BJ (cell line): Measurements from ENCODE around the gene RASSF8. TPM values are rescaled to one million over a fixed set of nuclear protein-coding genes. Genes with fewer than 3 reads are reported as not detected.

Source experiments
- CTCF ChIA-PET: fragments of 350-600 bp; formaldehyde crosslinking; extraction: SDS; loops from one replicate; lab custom pipeline; 2021; ENCODE audit warnings: antibody characterized with exemption, inconsistent platforms; lab: Yijun Ruan, JAX
- POLR2A ChIA-PET: fragments of 300-600 bp; sonication (Branson Sonifier 250); formaldehyde crosslinking; extraction: SDS; loops from one replicate; lab custom pipeline; 2021; ENCODE audit warnings: antibody characterized with exemption; lab: Charles Lee
- DNase-seq: peaks from one replicate; pipeline ENCODE4 v3.0.0-alpha.2; 2011; ENCODE audit warnings: low read depth
- H3K27me3 ChIP-seq: 2 replicates; pipeline ENCODE4 v1.6.0; 2011; ENCODE audit warnings: low read length; ENCODE audit not compliant: control insufficient read depth, insufficient read depth
- H3K36me3 ChIP-seq: 2 replicates; pipeline ENCODE4 v1.5.1; 2011; ENCODE audit warnings: low read length; ENCODE audit not compliant: control insufficient read depth, insufficient read depth
- H3K4me3 ChIP-seq: 2 replicates; pipeline ENCODE4 v1.5.1; 2011; ENCODE audit warnings: low read depth, mild to moderate bottlenecking, control low read depth, low read length
- CTCF ChIP-seq: IDR thresholded peaks from 2 replicates; pipeline ENCODE4 v1.5.1; 2011; ENCODE audit warnings: low read depth, mild to moderate bottlenecking, control low read depth, inconsistent platforms, low read length, moderate library complexity; ENCODE audit not compliant: insufficient read depth
- polyA plus RNA-seq: library from polyadenylated mRNA; depleted of rRNA; stranded (reverse); fragments of >200 nt; gene quantifications from 2 replicates; pipeline ENCODE4 v1.2.3, GENCODE V29; 2011

Gene RASSF8
- polyA plus RNA-seq, 1 experiment, result 35.8 TPM

GRCh38 chr12:25949343-25949742 lies 9.1 kb upstream of the RASSF8 start:
- Histone ChIP-seq H3K36me3 (no peaks in the 10 kb centered on the region), H3K27me3 (no peaks in the 10 kb centered on the region), H3K4me3 (no peak overlapping the region)
- no peak for TF ChIP-seq CTCF
- CTCF ChIA-PET, result no interaction called here
- POLR2A ChIA-PET, result no interaction called here
- no peak for DNase-seq

- no peak overlapping the region for H3K4me3 ChIP-seq
- DNase-seq, result no peak
- ChIA-PET POLR2A (no interaction called here), CTCF (no interaction called here)
- peaks cover 2% of the 10 kb centered on the region; the same call in 1 of the 2 replicates for H3K36me3 ChIP-seq
- no peaks in the 10 kb centered on the region for H3K27me3 ChIP-seq
- no peak for TF ChIP-seq CTCF
Observed at GRCh38 chr12:25950329-25951115, 8.0 kb upstream of the RASSF8 start.

GRCh38 chr12:25957793-25958427 lies 572 bp upstream of the RASSF8 start:
- no peak for TF ChIP-seq CTCF
- POLR2A ChIA-PET, result interaction anchor here (0.6 kb wide), 2 partner anchors 15 to 40 kb away, joined by 3 to 4 read pairs; no protein-coding TSS in a partner anchor
- H3K4me3 ChIP-seq, result peak overlapping the region; percentile 58
- peaks cover 2% of the 10 kb centered on the region; the same call in 1 of the 2 replicates for H3K36me3 ChIP-seq
- CTCF ChIA-PET, result interaction anchor here (0.5 to 1.5 kb wide), 6 partner anchors 57 to 570 kb away, joined by 3 to 5 read pairs (median 4); no protein-coding TSS in a partner anchor
- DNase-seq, result peak; percentile 49
- H3K27me3 ChIP-seq, result no peaks in the 10 kb centered on the region

- H3K27me3 ChIP-seq, result no peaks in the 10 kb centered on the region
- TF ChIP-seq CTCF, result peak; percentile 36; the same call in 1 of the 2 replicates
- peaks cover 2% of the 10 kb centered on the region for H3K36me3 ChIP-seq
- peak; percentile 52 for DNase-seq
- ChIA-PET POLR2A (interaction anchor here (0.6 kb wide), 1 partner anchor 170 kb away, joined by 3 read pairs; no protein-coding TSS in a partner anchor), CTCF (interaction anchor here (0.6 to 2.1 kb wide), 13 partner anchors 20 to 526 kb away, joined by 3 to 9 read pairs (median 3); no protein-coding TSS in a partner anchor)
- H3K4me3 ChIP-seq, result peak overlapping the region; percentile 67
Observed at GRCh38 chr12:25959071-25959961, 834 bp downstream of the RASSF8 start.
